Sigmoid colon (tissue), 7 donors: ENCODE data around the gene AP5S1. TPM values are rescaled to one million over a fixed set of nuclear protein-coding genes. Genes with fewer than 3 reads are reported as not detected.

Source experiments
- DNase-seq: peaks from one replicate; pipeline ENCODE4 v3.0.0-alpha.2; 2019
- H3K27ac ChIP-seq, 4 donors: fragments of 200-600 bp; sonication (generic); one replicate each; pipeline ENCODE4 v1.5.1; 2016 to 2019; ENCODE audit warnings: mild to moderate bottlenecking in 1 of 4
- H3K27me3 ChIP-seq, 3 donors: fragments of 200-600 bp; sonication (generic); one replicate each; pipeline ENCODE4 v1.5.1; 2019; ENCODE audit warnings: mild to moderate bottlenecking in 1 of 3
- H3K36me3 ChIP-seq, 4 donors: fragments of 200-600 bp; sonication (generic); one replicate each; pipeline ENCODE4 v1.5.1; 2016 to 2019
- H3K4me1 ChIP-seq, 4 donors: fragments of 200-600 bp; sonication (generic); one replicate each; pipeline ENCODE4 v1.5.1; 2017 to 2019
- H3K4me3 ChIP-seq, 4 donors: fragments of 200-600 bp; sonication (generic); one replicate each; pipeline ENCODE4 v1.5.1; 2017 to 2019; ENCODE audit warnings: mild to moderate bottlenecking in 2 of 4, moderate library complexity in 1 of 4
- H3K9me3 ChIP-seq, 4 donors: fragments of 200-600 bp in 3 of 4; sonication (generic) in 3 of 4; one replicate each; pipeline versions ENCODE4 v1.5.1 to v1.6.1; 2013 to 2019
- CTCF ChIP-seq, 4 experiments: fragments of 450-650 bp in 3 of 4; fragments of 200-600 bp in 1 of 4; IDR thresholded peaks; one replicate each; pipeline ENCODE4 v1.5.1; 2016 to 2019; ENCODE audit warnings: antibody characterized with exemption in 4 of 4, mild to moderate bottlenecking in 3 of 4, moderate library complexity in 2 of 4
- EP300 ChIP-seq, 4 donors: sonication (generic); formaldehyde crosslinking; IDR thresholded peaks; one replicate each; pipeline ENCODE4 v1.6.1; 2017; ENCODE audit warnings: antibody characterized with exemption in 4 of 4
- POLR2A ChIP-seq, 2 donors: fragments of 450-650 bp; IDR thresholded peaks; one replicate each; pipeline ENCODE4 v1.6.1; 2016; ENCODE audit warnings: antibody characterized with exemption in 2 of 2, mild to moderate bottlenecking in 2 of 2, moderate library complexity in 2 of 2
- POLR2AphosphoS5 ChIP-seq, 4 donors: sonication (generic); formaldehyde crosslinking; IDR thresholded peaks; one replicate each; pipeline ENCODE4 v1.6.1; 2017; ENCODE audit warnings: antibody characterized with exemption in 4 of 4
- WGBS, 2 donors: extraction: QIAGEN DNeasy Blood & Tissue Kit; methylation state at CpG; one replicate each; pipeline ENCODE4 v1.1.7; 2013; 5-methylcytosine and 5-hydroxymethylcytosine counted together
- intact Hi-C: fragments of 100-400 bp; cut with DNase I; formaldehyde crosslinking; loops from one replicate; pipeline ENCODE4 v1.15.1; 2023
- polyA plus RNA-seq, 3 donors: library from polyadenylated mRNA; stranded (reverse); fragments of 200-250 nt; gene quantifications; one replicate each; pipeline ENCODE4 v1.2.3, GENCODE V29; 2013
- total RNA-seq, 4 donors: library from RNA; depleted of rRNA; stranded (reverse); fragments of >200 nt; gene quantifications; one replicate each; pipeline ENCODE4 v1.1.0, GENCODE V29; 2016
- donor health status: healthy with polysubstance abuse.
- donor health status: Bipolar disorder and iron deficiency.
- donor health status: healthy.

AP5S1 gene
- total and polyA plus RNA-seq, 7 donors: 5.4 to 14.5 (median 10.8) TPM

- intact Hi-C loops: loop anchor here (5.0 kb wide), 1 partner anchor 56 kb away; no protein-coding TSS in a partner anchor
- Histone ChIP-seq H3K36me3 (peaks cover 42 to 71% (median 52%) of the 10 kb centered on the region in 4 donors), H3K27ac (no peak overlapping the region), H3K4me3 (no peak overlapping the region), H3K4me1 (peaks cover 0 to 2% (median 0%) of the 10 kb centered on the region in 4 donors), H3K27me3 (no peaks in the 10 kb centered on the region), H3K9me3 (no peaks in the 10 kb centered on the region)
- DNase-seq: no peak
- TF ChIP-seq CTCF (IDR thresholded peaks at IDR 0.05) (no peak), POLR2AphosphoS5 (IDR thresholded peaks at IDR 0.05) (peak in 1 of 4 donors; percentile 14), POLR2A (IDR thresholded peaks at IDR 0.05) (no peak), EP300 (IDR thresholded peaks at IDR 0.05) (no peak)
- WGBS, 2 donors: 83 to 85% methylated on average over 3 of the region's 3 CpGs
Observed at GRCh38 chr20:3866464-3866863, 46.1 kb downstream of the AP5S1 start.

GRCh38 chr20:3867802-3868201, 47.5 kb downstream of the AP5S1 start:
- intact Hi-C loops: loop anchor here (5.0 kb wide), 1 partner anchor 54 kb away; no protein-coding TSS in a partner anchor
- Histone ChIP-seq H3K9me3 (no peaks in the 10 kb centered on the region), H3K4me1 (peaks cover 0 to 7% (median 0%) of the 10 kb centered on the region in 4 donors), H3K27ac (no peak overlapping the region), H3K27me3 (no peaks in the 10 kb centered on the region), H3K4me3 (no peak overlapping the region), H3K36me3 (peaks cover 28 to 71% (median 39%) of the 10 kb centered on the region in 4 donors)
- no peak for DNase-seq
- TF ChIP-seq POLR2A (IDR thresholded peaks at IDR 0.05): no peak
- no peak for TF ChIP-seq EP300 (IDR thresholded peaks at IDR 0.05)
- no peak for TF ChIP-seq POLR2AphosphoS5 (IDR thresholded peaks at IDR 0.05)
- no peak for TF ChIP-seq CTCF (IDR thresholded peaks at IDR 0.05)
- 61 to 62% methylated on average over 2 of the region's 2 CpGs for WGBS, 2 donors

- Histone ChIP-seq H3K27ac (no peak overlapping the region), H3K4me1 (peaks cover 0 to 14% (median 0%) of the 10 kb centered on the region in 4 donors), H3K9me3 (no peaks in the 10 kb centered on the region), H3K36me3 (peaks cover 7 to 65% (median 24%) of the 10 kb centered on the region in 4 donors), H3K4me3 (no peak overlapping the region), H3K27me3 (no peaks in the 10 kb centered on the region)
- DNase-seq: no peak
- TF ChIP-seq CTCF (IDR thresholded peaks at IDR 0.05) (no peak), POLR2A (IDR thresholded peaks at IDR 0.05) (no peak), POLR2AphosphoS5 (IDR thresholded peaks at IDR 0.05) (no peak), EP300 (IDR thresholded peaks at IDR 0.05) (no peak)
- 62 to 86% methylated on average over 10 of the region's 10 CpGs for WGBS, 2 donors
- intact Hi-C loops: loop anchor here (5.0 kb wide), 1 partner anchor 52 kb away; no protein-coding TSS in a partner anchor
Observed at GRCh38 chr20:3869839-3870634, 49.7 kb downstream of the AP5S1 start.

GRCh38 chr20:3871550-3872265, 51.4 kb downstream of the AP5S1 start:
- Histone ChIP-seq H3K9me3 (no peaks in the 10 kb centered on the region), H3K4me3 (no peak overlapping the region), H3K27me3 (no peaks in the 10 kb centered on the region), H3K27ac (no peak overlapping the region), H3K36me3 (peaks cover 0 to 48% (median 8%) of the 10 kb centered on the region in 4 donors), H3K4me1 (peaks cover 0 to 14% (median 0%) of the 10 kb centered on the region in 4 donors)
- intact Hi-C loops: no loop called here
- WGBS, 2 donors: 92 to 94% methylated on average over 4 of the region's 4 CpGs
- TF ChIP-seq POLR2AphosphoS5 (IDR thresholded peaks at IDR 0.05) (peak in 1 of 4 donors; percentile 7), POLR2A (IDR thresholded peaks at IDR 0.05) (no peak)
- no peak for DNase-seq

GRCh38 chr20:3873507-3873906, 53.2 kb downstream of the AP5S1 start:
- WGBS, 2 donors: 97% methylated on average over 5 of the region's 5 CpGs

More at GRCh38 chr20:3873507-3873906, 53.2 kb downstream of the AP5S1 start:
- intact Hi-C loops: no loop called here
- Histone ChIP-seq H3K4me3 (no peak overlapping the region), H3K9me3 (no peaks in the 10 kb centered on the region), H3K27ac (no peak overlapping the region), H3K4me1 (peaks cover 0 to 14% (median 0%) of the 10 kb centered on the region in 4 donors), H3K27me3 (no peaks in the 10 kb centered on the region), H3K36me3 (peaks cover 0 to 38% (median 8%) of the 10 kb centered on the region in 4 donors)
- no peak for TF ChIP-seq POLR2A (IDR thresholded peaks at IDR 0.05)
- no peak for TF ChIP-seq POLR2AphosphoS5 (IDR thresholded peaks at IDR 0.05)
- TF ChIP-seq EP300 (IDR thresholded peaks at IDR 0.05): no peak
- TF ChIP-seq CTCF (IDR thresholded peaks at IDR 0.05): no peak
- DNase-seq: no peak
